ENCODE measurements around the gene CEP131. TPM values are rescaled to one million over a fixed set of nuclear protein-coding genes. Genes with fewer than 3 reads are reported as not detected.

Gene CEP131
- polyA plus RNA-seq, 2 of the 4 experiments (the other 2 are of a cell fraction): 3.3 to 11.5 TPM

- ATAC-seq (no peak), FAIRE-seq (no peak)
- 96% methylated on average over 20 of the region's 20 CpGs for WGBS (ENCODE audit: missing lambda C conversion rate)
Observed at GRCh38 chr17:81203136-81203535, 19.6 kb downstream of the CEP131 start.

GRCh38 chr17:81202318-81202717 is 20.4 kb downstream of the CEP131 start:
- WGBS (ENCODE audit: missing lambda C conversion rate): 89% methylated on average over 10 of the region's 10 CpGs
- TF ChIP-seq SMC3 (IDR thresholded peaks at IDR 0.05) (no peak), ZC3H11A (IDR thresholded peaks at IDR 0.05) (no peak), JUN (IDR thresholded peaks at IDR 0.05) (no peak), CHD2 (IDR thresholded peaks at IDR 0.05; ENCODE audit: low read length, partially characterized antibody) (no peak), MYC (IDR thresholded peaks at IDR 0.05; ENCODE audit: borderline replicate concordance, low read length) (no peak), FOSB (CRISPR knock-in tag; IDR thresholded peaks at IDR 0.05) (no peak), EP300 (IDR thresholded peaks at IDR 0.05) (no peak)
- FAIRE-seq: no peak
- POLR2A ChIA-PET: no interaction called here
- no peak overlapping the region for H3K4me3 ChIP-seq
- no peak for DNase-seq (ENCODE audit: low read depth in 1 of 2, low spot score in 1 of 2)
- H3K4me2 ChIP-seq: no peak overlapping the region
- ATAC-seq: no peak
- no peaks in the 10 kb centered on the region for H3K9me3 ChIP-seq
- no peak overlapping the region for H3K27ac ChIP-seq
- CTCF ChIA-PET: interaction anchor here (0.9 to 13.7 kb wide), 8 partner anchors 9 to 103 kb away, joined by 3 to 175 read pairs (median 15); no protein-coding TSS in a partner anchor
- H3K4me1 ChIP-seq: no peaks in the 10 kb centered on the region

More at GRCh38 chr17:81203136-81203535, 19.6 kb downstream of the CEP131 start:
- no peak overlapping the region for H3K27ac ChIP-seq
- no peak overlapping the region for H3K4me2 ChIP-seq
- H3K4me3 ChIP-seq: no peak overlapping the region
- no peak for TF ChIP-seq NR3C1 (IDR thresholded peaks at IDR 0.05)
- TF ChIP-seq POLR2A (IDR thresholded peaks at IDR 0.05; ENCODE audit: low read length): no peak
- TF ChIP-seq CHD2 (IDR thresholded peaks at IDR 0.05; ENCODE audit: low read length, partially characterized antibody): no peak
- no peak for TF ChIP-seq REST (IDR thresholded peaks at IDR 0.05)
- no peak for TF ChIP-seq FOSB (CRISPR knock-in tag; IDR thresholded peaks at IDR 0.05)
- ChIA-PET CTCF (interaction anchor here (0.6 to 13.7 kb wide), 7 partner anchors 12 to 1149 kb away, joined by 3 to 175 read pairs (median 4); no protein-coding TSS in a partner anchor), POLR2A (no interaction called here)
- no peaks in the 10 kb centered on the region for H3K9me3 ChIP-seq
- no peaks in the 10 kb centered on the region for H3K4me1 ChIP-seq
- no peak for DNase-seq (ENCODE audit: low read depth in 1 of 2, low spot score in 1 of 2)

GRCh38 chr17:81200695-81201580 is 21.8 kb downstream of the CEP131 start:
- H3K9me3 ChIP-seq: no peaks in the 10 kb centered on the region
- WGBS (ENCODE audit: missing lambda C conversion rate): 65% methylated on average over 27 of the region's 27 CpGs
- CTCF ChIA-PET: interaction anchor here (0.5 to 13.7 kb wide), 36 partner anchors 10 to 975 kb away, joined by 3 to 175 read pairs (median 4); partner anchors contain the start of gene BAHCC1

More at GRCh38 chr17:81200695-81201580, 21.8 kb downstream of the CEP131 start:
- peak; percentile 81 to 92 for DNase-seq (ENCODE audit: low read depth in 1 of 2, low spot score in 1 of 2)
- no peak for TF ChIP-seq FOSL2 (IDR thresholded peaks at IDR 0.05)
- no peak for TF ChIP-seq FOSL2 (CRISPR knock-in tag; IDR thresholded peaks at IDR 0.05)
- no peak for TF ChIP-seq FOSB (CRISPR knock-in tag; IDR thresholded peaks at IDR 0.05)
- no peak for TF ChIP-seq RARB (CRISPR knock-in tag; IDR thresholded peaks at IDR 0.05)
- TF ChIP-seq MAFK (IDR thresholded peaks at IDR 0.05; ENCODE audit: partially characterized antibody): peak; percentile 42
- no peak for TF ChIP-seq MAZ (IDR thresholded peaks at IDR 0.05; ENCODE audit: borderline replicate concordance, low read depth, low read length)
- no peak for TF ChIP-seq RNF2 (IDR thresholded peaks at IDR 0.05; ENCODE audit: borderline replicate concordance, low read depth)
- no peak for TF ChIP-seq ZNF302 (CRISPR knock-in tag; IDR thresholded peaks at IDR 0.05)
- TF ChIP-seq POLR2AphosphoS2 (conservative IDR thresholded peaks at IDR 0.05; ENCODE audit: low read length): no peak
- TF ChIP-seq ESRRA (IDR thresholded peaks at IDR 0.05; ENCODE audit: borderline replicate concordance, low read length): no peak
- TF ChIP-seq CTCF (IDR thresholded peaks at IDR 0.05): peak; percentile 46
- TF ChIP-seq ELK1 (IDR thresholded peaks at IDR 0.05; ENCODE audit: low read depth, low read length): no peak
- TF ChIP-seq SMC3 (IDR thresholded peaks at IDR 0.05): peak; percentile 48; the same call in 2 of the 3 replicates
- no peak for TF ChIP-seq POLR2A (IDR thresholded peaks at IDR 0.05; ENCODE audit: low read length)
- TF ChIP-seq RAD21 (conservative IDR thresholded peaks at IDR 0.05 in 1 of 2, IDR thresholded peaks at IDR 0.05 in 1 of 2): peak; percentile 38 to 49; a peak in 3 of 5 replicates
- no peak for TF ChIP-seq EP300 (IDR thresholded peaks at IDR 0.05)
- no peak for TF ChIP-seq CEBPB (IDR thresholded peaks at IDR 0.05)
- no peak for TF ChIP-seq NFE2L2 (conservative IDR thresholded peaks at IDR 0.05; ENCODE audit: low read length)
- FAIRE-seq: peak; percentile 88
- peak overlapping the region in 1 of 2 experiments; percentile 66; a peak in 2 of 6 replicates for H3K27ac ChIP-seq
- no peak overlapping the region for H3K4me2 ChIP-seq
- ATAC-seq: peak; percentile 86 to 96
- no peak overlapping the region for H3K4me3 ChIP-seq
- POLR2A ChIA-PET: interaction anchor here (0.6 kb wide), 1 partner anchor 24 kb away, joined by 3 read pairs; no protein-coding TSS in a partner anchor
- H3K4me1 ChIP-seq: no peaks in the 10 kb centered on the region

Data from A549 (cell line).